NT2/D1 (cell line): Measurements from ENCODE around the gene LHCGR.
"Not testable (repeated sequence)": the region's sequence is repeated elsewhere in the genome, so short reads cannot be mapped to it uniquely, and the experiment has no call there.

Experiments used
- DNase-seq: peaks from one replicate; pipeline ENCODE4 v3.0.0-alpha.2; 2011; ENCODE audit warnings: low read depth, low spot score
- H3K27me3 ChIP-seq: 2 replicates; pipeline ENCODE4 v1.6.0; 2011; ENCODE audit warnings: mild to moderate bottlenecking; ENCODE audit not compliant: insufficient read length, insufficient read depth
- H3K36me3 ChIP-seq: 2 replicates; pipeline ENCODE4 v1.6.1; 2011; ENCODE audit warnings: mild to moderate bottlenecking, low read length, mixed read lengths; ENCODE audit not compliant: insufficient read depth, insufficient read length
- H3K4me1 ChIP-seq: 2 replicates; pipeline ENCODE4 v1.5.1; 2011; ENCODE audit not compliant: insufficient read depth, insufficient read length
- H3K4me3 ChIP-seq: 2 replicates; pipeline ENCODE4 v1.5.1; 2011; ENCODE audit warnings: low read depth; ENCODE audit not compliant: insufficient read length
- H3K9ac ChIP-seq: 2 replicates; pipeline ENCODE4 v1.6.0; 2011; ENCODE audit warnings: low read depth; ENCODE audit not compliant: insufficient read length
- H3K9me3 ChIP-seq: 2 replicates; pipeline ENCODE4 v1.5.1; 2011; ENCODE audit warnings: mild to moderate bottlenecking, low read length; ENCODE audit not compliant: insufficient read depth
- SUZ12 ChIP-seq: IDR thresholded peaks from 2 replicates; pipeline ENCODE4 v1.6.1; 2011; ENCODE audit not compliant: insufficient read length, insufficient read depth; ENCODE audit errors: extremely low read depth
- YY1 ChIP-seq: IDR thresholded peaks from 2 replicates; pipeline ENCODE4 v1.6.1; 2011; ENCODE audit not compliant: insufficient read length, insufficient read depth
- ZNF274 ChIP-seq: IDR thresholded peaks from 2 replicates; pipeline ENCODE4 v1.6.1; 2011; ENCODE audit warnings: mild to moderate bottlenecking, low read depth, low read length

LHCGR gene

GRCh38 chr2:48747319-48747718 is 8.2 kb downstream of the LHCGR start:
- Histone ChIP-seq H3K27me3 (no peaks in the 10 kb centered on the region), H3K36me3 (no peaks in the 10 kb centered on the region), H3K4me3 (no peak overlapping the region), H3K9me3 (no peaks in the 10 kb centered on the region), H3K4me1 (no peaks in the 10 kb centered on the region), H3K9ac (no peak overlapping the region)
- no peak for DNase-seq
- TF ChIP-seq ZNF274 = no peak
- no peak for TF ChIP-seq YY1
- TF ChIP-seq SUZ12 = no peak

DNA sequence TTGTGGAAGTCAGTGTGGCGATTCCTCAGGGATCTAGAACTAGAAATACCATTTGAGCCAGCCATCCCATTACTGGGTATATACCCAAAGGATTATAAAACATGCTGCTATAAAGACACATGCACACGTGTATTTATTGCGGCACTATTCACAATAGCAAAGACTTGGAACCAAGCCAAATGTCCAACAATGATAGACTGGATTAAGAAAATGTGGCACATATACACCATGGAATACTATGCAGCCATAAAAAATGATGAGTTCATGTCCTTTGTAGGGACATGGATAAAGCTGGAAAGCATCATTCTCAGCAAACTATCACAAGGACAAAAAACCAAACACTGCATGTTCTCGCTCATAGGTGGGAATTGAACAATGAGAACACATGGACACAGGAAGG is 16.3 kb downstream of the LHCGR start:
- H3K9me3 ChIP-seq, DNase-seq, H3K27me3 ChIP-seq, H3K36me3 ChIP-seq, H3K9ac ChIP-seq, H3K4me1 ChIP-seq, H3K4me3 ChIP-seq: not testable (repeated sequence)

DNA sequence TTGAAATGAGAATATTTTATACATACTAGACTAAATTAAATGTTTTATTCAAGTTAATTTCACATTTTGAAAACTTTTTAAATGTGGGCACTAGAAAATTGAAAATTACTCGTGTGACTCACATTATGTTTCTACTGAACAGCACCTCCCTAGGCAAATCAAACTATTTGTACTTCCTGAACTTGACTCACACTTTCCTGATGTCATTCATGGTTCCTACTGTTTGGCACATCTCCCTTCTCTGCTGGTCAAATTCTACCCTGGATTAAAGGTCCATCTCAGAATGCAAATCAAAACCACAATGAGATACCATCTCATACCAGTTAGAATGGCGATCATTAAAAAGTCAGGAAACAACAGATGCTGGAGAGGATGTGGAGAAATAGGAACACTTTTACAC is 16.7 kb downstream of the LHCGR start:
- Histone ChIP-seq H3K9me3 (no peaks in the 10 kb centered on the region), H3K36me3 (no peaks in the 10 kb centered on the region), H3K9ac (no peak overlapping the region), H3K4me3 (no peak overlapping the region), H3K27me3 (no peaks in the 10 kb centered on the region), H3K4me1 (no peaks in the 10 kb centered on the region)
- DNase-seq = no peak
- TF ChIP-seq ZNF274 = no peak
- TF ChIP-seq YY1 = no peak
- no peak for TF ChIP-seq SUZ12

GRCh38 chr2:48736251-48736650 is 19.3 kb downstream of the LHCGR start:
- Histone ChIP-seq H3K27me3 (no peaks in the 10 kb centered on the region), H3K4me1 (no peaks in the 10 kb centered on the region), H3K4me3 (no peak overlapping the region), H3K36me3 (no peaks in the 10 kb centered on the region), H3K9ac (no peak overlapping the region), H3K9me3 (no peaks in the 10 kb centered on the region)
- DNase-seq = no peak
- TF ChIP-seq YY1 (no peak), SUZ12 (no peak), ZNF274 (no peak)

- no peak overlapping the region for H3K9ac ChIP-seq
- H3K4me1 ChIP-seq = no peaks in the 10 kb centered on the region
- H3K36me3 ChIP-seq = no peaks in the 10 kb centered on the region
- TF ChIP-seq ZNF274 (no peak), YY1 (no peak), SUZ12 (no peak)
- H3K9me3 ChIP-seq = no peaks in the 10 kb centered on the region
- DNase-seq = no peak
- no peak overlapping the region for H3K4me3 ChIP-seq
- H3K27me3 ChIP-seq = no peaks in the 10 kb centered on the region
Measured at GRCh38 chr2:48734576-48735303, 20.8 kb downstream of the LHCGR start.

GRCh38 chr2:48733067-48733503 is 22.4 kb downstream of the LHCGR start:
- H3K9ac ChIP-seq = no peak overlapping the region
- DNase-seq = no peak
- H3K4me3 ChIP-seq = no peak overlapping the region
- H3K9me3 ChIP-seq = no peaks in the 10 kb centered on the region
- no peaks in the 10 kb centered on the region for H3K27me3 ChIP-seq
- H3K36me3 ChIP-seq = no peaks in the 10 kb centered on the region
- no peaks in the 10 kb centered on the region for H3K4me1 ChIP-seq
- TF ChIP-seq ZNF274 (no peak), SUZ12 (no peak), YY1 (no peak)

DNA sequence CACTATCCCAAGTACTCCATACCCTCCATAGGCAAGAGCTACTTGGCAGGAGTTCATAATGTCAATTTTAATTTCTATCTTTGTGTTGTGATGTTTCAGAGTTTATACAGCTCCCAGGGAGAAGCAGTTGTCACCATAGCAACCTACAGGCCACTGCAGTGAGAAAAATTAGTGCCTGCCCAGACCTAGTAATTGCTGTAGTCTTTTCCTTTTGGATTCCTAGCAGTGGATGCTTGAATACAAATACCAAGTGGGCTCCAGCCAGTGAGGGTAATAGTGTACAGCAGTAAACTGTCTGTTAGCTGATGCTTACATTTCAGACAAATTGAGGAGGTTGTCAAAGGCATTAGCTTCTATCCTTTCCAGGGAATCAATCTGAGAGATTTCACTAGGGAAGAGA is 26.7 kb downstream of the LHCGR start:
- Histone ChIP-seq H3K27me3 (no peaks in the 10 kb centered on the region), H3K36me3 (no peaks in the 10 kb centered on the region), H3K4me1 (no peaks in the 10 kb centered on the region), H3K4me3 (no peak overlapping the region), H3K9me3 (no peaks in the 10 kb centered on the region), H3K9ac (no peak overlapping the region)
- TF ChIP-seq YY1 (no peak), SUZ12 (no peak), ZNF274 (no peak)
- no peak for DNase-seq

- TF ChIP-seq YY1 = no peak
- no peak for TF ChIP-seq SUZ12
- no peak for TF ChIP-seq ZNF274
- Histone ChIP-seq H3K9me3 (no peaks in the 10 kb centered on the region), H3K27me3 (no peaks in the 10 kb centered on the region), H3K36me3 (no peaks in the 10 kb centered on the region), H3K4me3 (no peak overlapping the region), H3K9ac (no peak overlapping the region), H3K4me1 (no peaks in the 10 kb centered on the region)
- no peak for DNase-seq
Measured at GRCh38 chr2:48728295-48728694, 27.2 kb downstream of the LHCGR start.
